Stimulated activated CD4-positive, alpha-beta T cell treated with anti-CD3 and anti-CD28 coated beads, Interleukin-12 subunit alpha, Interleukin-12 subunit beta, amount 100 ng/mL, for 24 hours (primary cell): ENCODE data around the gene LYPD6B.
"Not testable (repeated sequence)": the region's sequence is repeated elsewhere in the genome, so short reads cannot be mapped to it uniquely, and the experiment has no call there.

Experiments used
- DNase-seq, 2 experiments: peaks; one replicate each; pipeline ENCODE4 v3.0.0-alpha.2; 2020; ENCODE audit warnings: low read depth in 2 of 2

Gene LYPD6B

GRCh38 chr2:149200109-149200520, 161.6 kb downstream of the LYPD6B start:
- no peak for DNase-seq

GRCh38 chr2:149204686-149205085, 166.2 kb downstream of the LYPD6B start:
- no peak for DNase-seq

- DNase-seq, result no peak
Measured at GRCh38 chr2:149205143-149205542, 166.6 kb downstream of the LYPD6B start.

GRCh38 chr2:149213764-149214493, 175.4 kb downstream of the LYPD6B start:
- no peak for DNase-seq

GRCh38 chr2:149218497-149218896, 180.0 kb downstream of the LYPD6B start:
- DNase-seq, result no peak

- no peak for DNase-seq
Measured at GRCh38 chr2:149219856-149220255, 181.4 kb downstream of the LYPD6B start.

- no peak for DNase-seq
Measured at GRCh38 chr2:149221002-149221401, 182.5 kb downstream of the LYPD6B start.

GRCh38 chr2:149221898-149222297, 183.4 kb downstream of the LYPD6B start:
- no peak for DNase-seq

GRCh38 chr2:149223472-149224095, 185.1 kb downstream of the LYPD6B start:
- no peak for DNase-seq

- no peak for DNase-seq
Measured at GRCh38 chr2:149224543-149224942, 186.0 kb downstream of the LYPD6B start.

- DNase-seq, result no peak
Measured at GRCh38 chr2:149225446-149225845, 186.9 kb downstream of the LYPD6B start.

GRCh38 chr2:149226790-149227189, 188.3 kb downstream of the LYPD6B start:
- DNase-seq, result no peak

GRCh38 chr2:149235816-149236375, 197.4 kb downstream of the LYPD6B start:
- DNase-seq, result no peak

- no peak for DNase-seq
Measured at GRCh38 chr2:149236410-149236809, 197.9 kb downstream of the LYPD6B start.

GRCh38 chr2:149246186-149246585, 207.7 kb downstream of the LYPD6B start:
- DNase-seq, result no peak

- DNase-seq, result not testable (repeated sequence)
Measured at GRCh38 chr2:149251436-149251835, 212.9 kb downstream of the LYPD6B start.

- DNase-seq, result not testable (repeated sequence)
Measured at GRCh38 chr2:149256877-149257276, 218.4 kb downstream of the LYPD6B start.

GRCh38 chr2:149258531-149258930, 220.0 kb downstream of the LYPD6B start:
- no peak for DNase-seq

GRCh38 chr2:149259136-149259535, 220.6 kb downstream of the LYPD6B start:
- DNase-seq, result no peak

- DNase-seq, result no peak
Measured at GRCh38 chr2:149261692-149262091, 223.2 kb downstream of the LYPD6B start.
